PC-9 (cell line): ENCODE results near the gene PPARA. TPM values are rescaled to one million over a fixed set of nuclear protein-coding genes. Genes with fewer than 3 reads are reported as not detected.
"Not testable (repeated sequence)": the region's sequence is repeated elsewhere in the genome, so short reads cannot be mapped to it uniquely, and the experiment has no call there.

Experiments used
- BruUV-seq: library from RNA; stranded (reverse); fragments of 400-500 nt; replicated peaks from 2 replicates; lab custom pipeline; 2021; lab: Mats Ljungman, UMichigan
- CTCF ChIA-PET: fragments of 300-600 bp; sonication (Branson Sonifier 250); formaldehyde crosslinking; loops from one replicate; lab custom pipeline; 2022; ENCODE audit warnings: antibody characterized with exemption; lab: Charles Lee
- POLR2A ChIA-PET: fragments of 300-600 bp; sonication (Branson Sonifier 250); formaldehyde crosslinking; loops from one replicate; lab custom pipeline; 2022; ENCODE audit warnings: antibody characterized with exemption; ENCODE audit not compliant: unreplicated experiment; lab: Charles Lee
- DNase-seq, 2 experiments: peaks; one replicate each; pipeline versions ENCODE4 v3.0.0 to v3.0.0-alpha.2; 2015 to 2022; ENCODE audit warnings: mixed read lengths in 1 of 2
- H2AFZ ChIP-seq: fragments of 200-600 bp; sonication (generic); 2 replicates; pipeline ENCODE4 v1.8.1; 2017; ENCODE audit warnings: antibody characterized with exemption
- H3F3A ChIP-seq: fragments of 200-600 bp; sonication (generic); 2 replicates; pipeline ENCODE4 v1.8.1; 2017; ENCODE audit warnings: antibody characterized with exemption, mild to moderate bottlenecking, low read depth; ENCODE audit not compliant: insufficient read depth
- H3K27ac ChIP-seq: fragments of 200-600 bp; sonication (generic); 2 replicates; pipeline ENCODE4 v1.6.1; 2016; ENCODE audit warnings: mixed run types
- H3K27me3 ChIP-seq: fragments of 200-600 bp; sonication (generic); 2 replicates; pipeline ENCODE4 v1.6.1; 2016; ENCODE audit warnings: low read depth, mixed run types; ENCODE audit not compliant: insufficient read depth
- H3K36me3 ChIP-seq: fragments of 200-600 bp; sonication (generic); 2 replicates; pipeline ENCODE4 v1.6.1; 2016; ENCODE audit warnings: low read depth, mixed run types
- H3K4me1 ChIP-seq: fragments of 200-600 bp; sonication (generic); replicated peaks from 2 replicates; pipeline ENCODE4 v1.6.1; 2016; ENCODE audit warnings: mixed run types; ENCODE audit not compliant: insufficient read depth
- H3K4me2 ChIP-seq: fragments of 200-600 bp; sonication (generic); 2 replicates; pipeline ENCODE4 v1.6.1; 2017; ENCODE audit warnings: mixed run types
- H3K4me3 ChIP-seq: fragments of 200-600 bp; sonication (generic); 2 replicates; pipeline ENCODE4 v1.6.1; 2016; ENCODE audit warnings: mixed run types
- H3K79me2 ChIP-seq: fragments of 200-600 bp; sonication (generic); 2 replicates; pipeline ENCODE4 v1.6.1; 2017; ENCODE audit warnings: low read depth, mixed run types
- H3K9me2 ChIP-seq: fragments of 200-600 bp; sonication (generic); 2 replicates; pipeline ENCODE4 v1.8.1; 2017; ENCODE audit warnings: mild to moderate bottlenecking; ENCODE audit not compliant: insufficient read depth
- H3K9me3 ChIP-seq: fragments of 200-600 bp; sonication (generic); 2 replicates; pipeline ENCODE4 v1.8.1; 2016; ENCODE audit warnings: low read depth; ENCODE audit not compliant: insufficient read depth
- H4K20me1 ChIP-seq: fragments of 200-600 bp; sonication (generic); 2 replicates; pipeline ENCODE4 v1.8.1; 2017; ENCODE audit not compliant: insufficient read depth
- EZH2 ChIP-seq: fragments of 200-600 bp; sonication (generic); IDR thresholded peaks from 2 replicates; pipeline ENCODE4 v1.8.0; 2017; ENCODE audit warnings: antibody characterized with exemption, low read depth
- intact Hi-C: fragments of 100-400 bp; cut with micrococcal nuclease; formaldehyde crosslinking; loops from one replicate; pipeline ENCODE4 v1.10.0; 2022; ENCODE audit not compliant: unreplicated experiment
- total RNA-seq: library from RNA; stranded (reverse); gene quantifications from 2 replicates; pipeline ENCODE4 v1.2.3, GENCODE V29; 2021
- TF ChIP-seq, protein P1 (sequence below): fragments of 200-600 bp; sonication (generic); conservative IDR thresholded peaks from 2 replicates; pipeline ENCODE4 v1.6.1; 2017; ENCODE audit warnings: mixed run types, antibody characterized with exemption, mild to moderate bottlenecking, moderate library complexity

Gene PPARA
- total RNA-seq, 1 experiment from 2014 or later, result 43.9 TPM

DNA sequence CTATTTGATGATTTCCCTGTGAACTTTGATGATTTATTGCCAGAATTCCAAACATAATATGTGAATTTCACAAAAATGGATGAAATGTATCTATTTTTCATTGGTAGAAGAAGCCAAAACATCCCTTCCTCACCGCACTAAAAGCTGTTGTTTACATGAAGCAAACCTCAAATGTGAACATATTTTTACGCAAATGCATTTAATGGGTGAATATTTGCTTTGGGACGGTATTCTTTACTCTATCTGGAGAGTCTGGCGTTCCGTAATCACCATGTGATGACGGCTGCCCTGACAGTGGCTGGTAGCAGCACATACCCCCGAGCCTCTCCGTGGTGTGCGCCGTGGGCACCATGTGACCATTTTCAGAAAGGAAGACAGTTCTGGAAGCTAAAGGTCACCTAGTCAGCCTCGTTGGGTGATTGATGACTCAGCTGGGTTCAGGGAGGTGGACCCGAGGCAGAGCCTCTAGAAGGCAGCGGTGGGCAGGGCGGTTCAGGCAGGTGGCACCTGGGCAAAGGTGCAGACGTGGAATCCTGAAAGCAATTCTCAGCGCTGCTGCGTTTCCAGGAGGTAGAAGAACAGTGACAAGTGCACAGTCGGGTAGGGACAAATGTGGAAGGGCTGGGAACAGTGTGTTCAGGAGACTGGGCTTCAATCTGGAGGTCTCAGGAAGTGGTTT, 45.3 kb downstream of the PPARA start:
- peaks cover 4% of the 10 kb centered on the region; the same call in 1 of the 2 replicates for H3K36me3 ChIP-seq
- H3K4me1 ChIP-seq, result peaks cover 8% of the 10 kb centered on the region; the same call in 1 of the 2 replicates
- BruUV-seq, result no TSS peak
- no peaks in the 10 kb centered on the region for H3K27me3 ChIP-seq
- no peaks in the 10 kb centered on the region for H4K20me1 ChIP-seq
- no peaks in the 10 kb centered on the region for H3K9me3 ChIP-seq
- ChIA-PET POLR2A (no interaction called here), CTCF (no interaction called here)
- DNase-seq, result no peak
- TF ChIP-seq, protein P1, sequence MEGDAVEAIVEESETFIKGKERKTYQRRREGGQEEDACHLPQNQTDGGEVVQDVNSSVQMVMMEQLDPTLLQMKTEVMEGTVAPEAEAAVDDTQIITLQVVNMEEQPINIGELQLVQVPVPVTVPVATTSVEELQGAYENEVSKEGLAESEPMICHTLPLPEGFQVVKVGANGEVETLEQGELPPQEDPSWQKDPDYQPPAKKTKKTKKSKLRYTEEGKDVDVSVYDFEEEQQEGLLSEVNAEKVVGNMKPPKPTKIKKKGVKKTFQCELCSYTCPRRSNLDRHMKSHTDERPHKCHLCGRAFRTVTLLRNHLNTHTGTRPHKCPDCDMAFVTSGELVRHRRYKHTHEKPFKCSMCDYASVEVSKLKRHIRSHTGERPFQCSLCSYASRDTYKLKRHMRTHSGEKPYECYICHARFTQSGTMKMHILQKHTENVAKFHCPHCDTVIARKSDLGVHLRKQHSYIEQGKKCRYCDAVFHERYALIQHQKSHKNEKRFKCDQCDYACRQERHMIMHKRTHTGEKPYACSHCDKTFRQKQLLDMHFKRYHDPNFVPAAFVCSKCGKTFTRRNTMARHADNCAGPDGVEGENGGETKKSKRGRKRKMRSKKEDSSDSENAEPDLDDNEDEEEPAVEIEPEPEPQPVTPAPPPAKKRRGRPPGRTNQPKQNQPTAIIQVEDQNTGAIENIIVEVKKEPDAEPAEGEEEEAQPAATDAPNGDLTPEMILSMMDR, result no peak
- no peak for TF ChIP-seq EZH2
- intact Hi-C loops, result no loop called here
- no peak overlapping the region for H3K27ac ChIP-seq
- H3K4me3 ChIP-seq, result no peak overlapping the region
- no peaks in the 10 kb centered on the region for H3K79me2 ChIP-seq
- no peak overlapping the region for H2AFZ ChIP-seq
- H3K9me2 ChIP-seq, result no peaks in the 10 kb centered on the region
- no peaks in the 10 kb centered on the region for H3F3A ChIP-seq
- H3K4me2 ChIP-seq, result no peak overlapping the region

DNA sequence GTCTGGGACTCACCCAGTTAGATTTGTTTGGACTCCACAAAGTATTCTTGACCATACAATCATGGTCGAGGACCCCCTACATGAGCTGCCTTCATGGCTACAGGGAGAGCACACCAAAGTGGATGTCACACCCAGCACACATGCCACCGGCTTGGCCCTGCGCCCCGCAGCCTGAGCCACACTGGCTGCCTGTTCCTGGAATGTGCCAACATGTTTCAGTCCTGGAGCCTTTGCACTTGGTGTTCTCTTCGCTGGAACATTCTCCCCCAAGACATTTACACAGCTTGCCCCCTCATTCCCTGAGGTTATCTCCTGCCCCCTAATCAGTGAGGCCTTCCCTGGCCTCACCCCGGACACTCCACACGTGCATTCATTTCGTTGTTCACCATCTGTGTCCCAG, 46.0 kb downstream of the PPARA start:
- TF ChIP-seq, protein P1, result no peak
- no peak for TF ChIP-seq EZH2
- POLR2A ChIA-PET, result no interaction called here
- H3K27ac ChIP-seq, result no peak overlapping the region
- no TSS peak for BruUV-seq
- H4K20me1 ChIP-seq, result no peaks in the 10 kb centered on the region
- no peaks in the 10 kb centered on the region for H3K79me2 ChIP-seq
- no peaks in the 10 kb centered on the region for H3K27me3 ChIP-seq
- intact Hi-C loops, result no loop called here
- no peaks in the 10 kb centered on the region for H3K9me2 ChIP-seq
- H3F3A ChIP-seq, result no peaks in the 10 kb centered on the region
- CTCF ChIA-PET, result no interaction called here
- H3K36me3 ChIP-seq, result peaks cover 4% of the 10 kb centered on the region; the same call in 1 of the 2 replicates
- H3K4me2 ChIP-seq, result no peak overlapping the region
- no peak for DNase-seq
- no peak overlapping the region for H2AFZ ChIP-seq
- H3K9me3 ChIP-seq, result no peaks in the 10 kb centered on the region
- H3K4me1 ChIP-seq, result peaks cover 8% of the 10 kb centered on the region; the same call in 1 of the 2 replicates
- H3K4me3 ChIP-seq, result no peak overlapping the region

DNA sequence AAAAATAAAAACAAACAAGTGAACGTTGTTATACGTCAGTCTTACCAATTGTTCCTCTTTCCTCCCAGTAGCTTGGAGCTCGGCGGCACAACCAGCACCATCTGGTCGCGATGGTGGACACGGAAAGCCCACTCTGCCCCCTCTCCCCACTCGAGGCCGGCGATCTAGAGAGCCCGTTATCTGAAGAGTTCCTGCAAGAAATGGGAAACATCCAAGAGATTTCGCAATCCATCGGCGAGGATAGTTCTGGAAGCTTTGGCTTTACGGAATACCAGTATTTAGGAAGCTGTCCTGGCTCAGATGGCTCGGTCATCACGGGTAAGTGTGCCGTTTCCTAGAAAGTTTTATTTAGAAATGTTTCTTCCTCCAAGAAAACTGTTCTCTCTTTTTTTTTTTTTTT, 47.9 kb downstream of the PPARA start:
- no peak for TF ChIP-seq EZH2
- TF ChIP-seq, protein P1, result no peak
- Histone ChIP-seq H3K79me2 (no peaks in the 10 kb centered on the region), H2AFZ (no peak overlapping the region), H4K20me1 (no peaks in the 10 kb centered on the region), H3K36me3 (peaks cover 4% of the 10 kb centered on the region), H3K9me3 (no peaks in the 10 kb centered on the region), H3K27me3 (no peaks in the 10 kb centered on the region), H3F3A (0 out of 2 replicates have a peak, but pooled peaks cover 4% of the 10 kb centered on the region), H3K9me2 (no peaks in the 10 kb centered on the region), H3K27ac (no peak overlapping the region), H3K4me3 (no peak overlapping the region), H3K4me2 (no peak overlapping the region), H3K4me1 (peaks cover 8% of the 10 kb centered on the region; the same call in 1 of the 2 replicates)
- ChIA-PET CTCF (no interaction called here), POLR2A (interaction anchor here (0.7 kb wide), 1 partner anchor 14 kb away, joined by 7 read pairs; no protein-coding TSS in a partner anchor)
- no peak for DNase-seq
- BruUV-seq, result no TSS peak
- intact Hi-C loops, result no loop called here

DNA sequence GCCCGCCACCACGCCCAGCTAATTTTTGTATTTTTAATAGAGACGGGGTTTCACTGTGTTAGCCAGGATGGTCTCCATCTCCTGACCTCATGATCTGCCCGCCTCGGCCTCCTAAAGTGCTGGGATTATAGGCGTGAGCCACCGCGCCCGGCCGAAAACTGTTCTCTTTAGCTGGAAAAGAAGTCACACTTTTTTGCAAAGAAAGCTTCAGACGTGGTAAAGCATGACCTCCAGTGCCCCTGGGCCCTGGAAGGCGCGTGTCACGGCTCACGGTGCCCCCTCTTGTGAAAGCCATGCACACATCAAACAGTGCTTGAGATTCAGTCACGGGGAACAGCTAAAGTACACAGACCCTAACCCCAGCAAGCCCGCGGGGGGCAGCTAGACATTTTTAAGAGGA, 48.5 kb downstream of the PPARA start:
- H3K9me2 ChIP-seq, BruUV-seq, H3K36me3 ChIP-seq, H4K20me1 ChIP-seq, H3K27ac ChIP-seq, H3K4me3 ChIP-seq, H2AFZ ChIP-seq, H3K4me2 ChIP-seq, H3K9me3 ChIP-seq, CTCF ChIA-PET, H3F3A ChIP-seq, intact Hi-C loops, DNase-seq, H3K27me3 ChIP-seq, H3K79me2 ChIP-seq, H3K4me1 ChIP-seq: not testable (repeated sequence)
- POLR2A ChIA-PET, result interaction anchor here (0.7 kb wide), 1 partner anchor 13 kb away, joined by 7 read pairs; no protein-coding TSS in a partner anchor
